ENCODE measurements around the gene ZNF831.
A peak's percentile ranks its signal among the peaks of the same experiment; 100 is the strongest.

Gene ZNF831

GRCh38 chr20:59141818-59142581 lies 21.6 kb upstream of the ZNF831 start:
- peak in 1 of 6 experiments; percentile 3 for DNase-seq

- DNase-seq = no peak
Observed at GRCh38 chr20:59143326-59143725, 20.3 kb upstream of the ZNF831 start.

- no peak for DNase-seq
Observed at GRCh38 chr20:59144179-59144830, 19.3 kb upstream of the ZNF831 start.

GRCh38 chr20:59144831-59145196 lies 18.8 kb upstream of the ZNF831 start:
- no peak for DNase-seq

GRCh38 chr20:59145247-59145923 lies 18.2 kb upstream of the ZNF831 start:
- DNase-seq = no peak

GRCh38 chr20:59145924-59146779 lies 17.5 kb upstream of the ZNF831 start:
- peak; percentile 11 to 67 (median 46) for DNase-seq

GRCh38 chr20:59146780-59147565 lies 16.6 kb upstream of the ZNF831 start:
- peak in 2 of 6 experiments; percentile 10 to 30 for DNase-seq

- DNase-seq = peak in 1 of 6 experiments; percentile 17
Observed at GRCh38 chr20:59147586-59147985, 16.0 kb upstream of the ZNF831 start.

- peak in 3 of 6 experiments; percentile 13 to 49 (median 38) for DNase-seq
Observed at GRCh38 chr20:59148701-59149493, 14.7 kb upstream of the ZNF831 start.

- peak; percentile 57 to 88 (median 77) for DNase-seq
Observed at GRCh38 chr20:59149678-59150504, 13.7 kb upstream of the ZNF831 start.

GRCh38 chr20:59150821-59151251 lies 12.8 kb upstream of the ZNF831 start:
- DNase-seq = peak in 1 of 6 experiments; percentile 14

- no peak for DNase-seq
Observed at GRCh38 chr20:59151391-59151790, 12.2 kb upstream of the ZNF831 start.

- no peak for DNase-seq
Observed at GRCh38 chr20:59151820-59152219, 11.8 kb upstream of the ZNF831 start.

- no peak for DNase-seq
Observed at GRCh38 chr20:59152559-59153354, 10.9 kb upstream of the ZNF831 start.

- DNase-seq = no peak
Observed at GRCh38 chr20:59153355-59153681, 10.3 kb upstream of the ZNF831 start.

GRCh38 chr20:59153832-59154231 lies 9.8 kb upstream of the ZNF831 start:
- DNase-seq = no peak

- no peak for DNase-seq
Observed at GRCh38 chr20:59154317-59155013, 9.2 kb upstream of the ZNF831 start.

- no peak for DNase-seq
Observed at GRCh38 chr20:59157064-59157463, 6.6 kb upstream of the ZNF831 start.

GRCh38 chr20:59157531-59157930 lies 6.1 kb upstream of the ZNF831 start:
- DNase-seq = no peak

All from stimulated activated naive CD4-positive, alpha-beta T cell (primary cell).